Measurements from ENCODE around the gene CFAP77.

DNA sequence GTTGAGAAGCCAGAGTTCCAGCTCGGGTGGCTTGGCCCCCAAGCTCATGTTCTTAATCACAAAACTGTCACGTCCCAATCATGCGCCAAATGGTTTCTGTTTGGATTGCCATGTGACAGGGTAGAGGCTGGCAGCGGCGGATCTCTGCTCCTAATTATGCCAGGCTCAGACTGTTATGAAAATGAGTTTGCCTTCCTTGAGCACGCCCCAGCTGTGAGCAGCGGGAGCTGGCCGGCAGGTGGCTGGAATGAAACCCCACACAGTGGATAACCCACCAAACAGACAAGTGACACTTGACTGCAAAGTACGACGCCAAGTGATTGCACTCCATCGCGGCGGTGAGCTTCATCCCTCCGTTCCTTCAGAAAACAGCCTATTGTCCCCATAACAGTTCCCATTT is 75.4 kb downstream of the CFAP77 start:
- TF ChIP-seq POLR2AphosphoS5 (IDR thresholded peaks at IDR 0.05) (no peak), POLR2A (IDR thresholded peaks at IDR 0.05) (no peak)
- TF ChIP-seq, protein P1, sequence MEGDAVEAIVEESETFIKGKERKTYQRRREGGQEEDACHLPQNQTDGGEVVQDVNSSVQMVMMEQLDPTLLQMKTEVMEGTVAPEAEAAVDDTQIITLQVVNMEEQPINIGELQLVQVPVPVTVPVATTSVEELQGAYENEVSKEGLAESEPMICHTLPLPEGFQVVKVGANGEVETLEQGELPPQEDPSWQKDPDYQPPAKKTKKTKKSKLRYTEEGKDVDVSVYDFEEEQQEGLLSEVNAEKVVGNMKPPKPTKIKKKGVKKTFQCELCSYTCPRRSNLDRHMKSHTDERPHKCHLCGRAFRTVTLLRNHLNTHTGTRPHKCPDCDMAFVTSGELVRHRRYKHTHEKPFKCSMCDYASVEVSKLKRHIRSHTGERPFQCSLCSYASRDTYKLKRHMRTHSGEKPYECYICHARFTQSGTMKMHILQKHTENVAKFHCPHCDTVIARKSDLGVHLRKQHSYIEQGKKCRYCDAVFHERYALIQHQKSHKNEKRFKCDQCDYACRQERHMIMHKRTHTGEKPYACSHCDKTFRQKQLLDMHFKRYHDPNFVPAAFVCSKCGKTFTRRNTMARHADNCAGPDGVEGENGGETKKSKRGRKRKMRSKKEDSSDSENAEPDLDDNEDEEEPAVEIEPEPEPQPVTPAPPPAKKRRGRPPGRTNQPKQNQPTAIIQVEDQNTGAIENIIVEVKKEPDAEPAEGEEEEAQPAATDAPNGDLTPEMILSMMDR (IDR thresholded peaks at IDR 0.05): no peak

Data from sigmoid colon (tissue), 4 donors.